ENCODE results near the gene BATF.
A peak's percentile ranks its signal among the peaks of the same experiment; 100 is the strongest.
"Not testable (repeated sequence)": the region's sequence is repeated elsewhere in the genome, so short reads cannot be mapped to it uniquely, and the experiment has no call there.

BATF gene

GRCh38 chr14:75522224-75522982 lies at the start of gene BATF:
Gene BATF (plus strand): TSS chr14:75522469. CDS start chr14:75522683, 214 bp downstream.
- TF ChIP-seq ZFX (IDR thresholded peaks at IDR 0.05; ENCODE audit: borderline replicate concordance) (no peak), CTCF (IDR thresholded peaks at IDR 0.05) (no peak)
- H3K27ac ChIP-seq, result peak within 1 kb of the TSS; percentile 57

- H3K27ac ChIP-seq, result not testable (repeated sequence)
Observed at GRCh38 chr14:75474127-75474526, 48.1 kb upstream of the BATF start.

GRCh38 chr14:75476274-75476995 lies 45.8 kb upstream of the BATF start:
- no peak overlapping the region for H3K27ac ChIP-seq
- TF ChIP-seq CTCF (IDR thresholded peaks at IDR 0.05), result no peak
- TF ChIP-seq ZFX (IDR thresholded peaks at IDR 0.05; ENCODE audit: borderline replicate concordance), result no peak

- TF ChIP-seq ZFX (IDR thresholded peaks at IDR 0.05; ENCODE audit: borderline replicate concordance) (no peak), CTCF (IDR thresholded peaks at IDR 0.05) (no peak)
- H3K27ac ChIP-seq, result no peak overlapping the region
Observed at GRCh38 chr14:75477881-75478280, 44.4 kb upstream of the BATF start.

- TF ChIP-seq ZFX (IDR thresholded peaks at IDR 0.05; ENCODE audit: borderline replicate concordance) (no peak), CTCF (IDR thresholded peaks at IDR 0.05) (no peak)
- H3K27ac ChIP-seq, result no peak overlapping the region
Observed at GRCh38 chr14:75479770-75480600, 42.3 kb upstream of the BATF start.

GRCh38 chr14:75482366-75482765 lies 39.9 kb upstream of the BATF start:
- TF ChIP-seq CTCF (IDR thresholded peaks at IDR 0.05), result no peak
- TF ChIP-seq ZFX (IDR thresholded peaks at IDR 0.05; ENCODE audit: borderline replicate concordance), result no peak
- H3K27ac ChIP-seq, result no peak overlapping the region

- TF ChIP-seq CTCF (IDR thresholded peaks at IDR 0.05) (no peak), ZFX (IDR thresholded peaks at IDR 0.05; ENCODE audit: borderline replicate concordance) (no peak)
- no peak overlapping the region for H3K27ac ChIP-seq
Observed at GRCh38 chr14:75484711-75485429, 37.4 kb upstream of the BATF start.

Measured in 22Rv1 (cell line).